ENCODE results near the gene ITGB8. TPM values are rescaled to one million over a fixed set of nuclear protein-coding genes. Genes with fewer than 3 reads are reported as not detected.
A peak's percentile ranks its signal among the peaks of the same experiment; 100 is the strongest.
"Not testable (repeated sequence)": the region's sequence is repeated elsewhere in the genome, so short reads cannot be mapped to it uniquely, and the experiment has no call there.

The ITGB8 gene
- total RNA-seq, 2 donors from 2014 or later, result 0.05 to 0.26 TPM

DNA sequence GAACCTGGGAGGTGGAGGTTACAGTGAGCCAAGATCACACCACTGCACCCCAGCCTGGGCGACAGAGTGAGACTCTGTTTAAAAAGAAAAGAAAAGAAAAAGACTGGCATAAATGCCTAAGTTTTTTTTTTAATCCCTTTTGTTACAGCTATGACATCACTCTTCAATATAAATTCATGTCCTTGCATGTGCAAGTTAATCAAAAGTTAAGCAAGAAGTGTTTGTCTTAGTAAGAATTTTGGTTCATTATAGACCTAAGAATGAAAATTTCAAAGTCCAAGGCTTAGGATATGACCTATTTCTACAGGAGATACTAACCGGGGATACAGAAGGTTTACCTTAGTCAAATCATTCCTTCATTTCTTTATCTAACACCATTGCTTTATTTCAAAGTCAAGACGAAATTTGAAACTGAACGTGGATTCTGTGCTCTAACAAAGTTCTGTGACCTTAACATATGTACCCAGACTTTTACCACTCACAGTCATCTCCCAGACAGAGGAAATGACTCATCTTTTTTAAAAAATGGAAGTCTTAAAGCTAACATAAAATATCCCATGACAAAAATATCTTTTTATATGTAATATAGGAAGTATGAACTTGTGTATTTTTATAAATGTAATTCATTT lies 29.3 kb upstream of the ITGB8 start:
- Mint-ChIP-seq H3K4me1 (no peaks in the 10 kb centered on the region), H3K9me3 (no peaks in the 10 kb centered on the region)

DNA sequence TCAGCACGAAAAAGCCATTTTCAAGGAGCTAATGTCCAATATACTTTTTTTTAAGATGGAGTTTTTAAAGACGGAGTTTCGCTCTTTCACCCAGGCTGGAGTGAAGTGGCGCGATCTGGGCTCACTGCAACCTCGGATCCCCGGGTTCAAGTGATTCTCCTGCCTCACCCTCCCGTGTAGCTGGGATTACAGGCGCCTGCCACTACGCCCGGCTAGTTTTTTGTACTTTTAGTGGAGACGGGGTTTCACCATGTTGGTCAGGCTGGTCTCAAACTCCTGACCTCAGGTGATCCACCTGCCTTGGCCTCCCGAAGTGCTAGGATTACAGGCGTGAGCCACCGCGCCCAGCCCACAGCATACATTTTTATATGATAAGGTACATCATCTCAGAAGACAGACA lies 28.4 kb upstream of the ITGB8 start:
- not testable (repeated sequence) for H3K4me1 Mint-ChIP-seq; H3K27ac Mint-ChIP-seq; H3K27me3 Mint-ChIP-seq; ATAC-seq (replicated peaks); H3K9me3 Mint-ChIP-seq; H3K4me3 Mint-ChIP-seq; H3K36me3 Mint-ChIP-seq (ENCODE audit: low read depth)

More for the DNA sequence above, 29.3 kb upstream of the ITGB8 start:
- Mint-ChIP-seq H3K4me3 (no peak overlapping the region), H3K27ac (no peak overlapping the region), H3K27me3 (no peaks in the 10 kb centered on the region), H3K36me3 (ENCODE audit: low read depth) (no peaks in the 10 kb centered on the region)
- ATAC-seq (replicated peaks), result peak; percentile 40

DNA sequence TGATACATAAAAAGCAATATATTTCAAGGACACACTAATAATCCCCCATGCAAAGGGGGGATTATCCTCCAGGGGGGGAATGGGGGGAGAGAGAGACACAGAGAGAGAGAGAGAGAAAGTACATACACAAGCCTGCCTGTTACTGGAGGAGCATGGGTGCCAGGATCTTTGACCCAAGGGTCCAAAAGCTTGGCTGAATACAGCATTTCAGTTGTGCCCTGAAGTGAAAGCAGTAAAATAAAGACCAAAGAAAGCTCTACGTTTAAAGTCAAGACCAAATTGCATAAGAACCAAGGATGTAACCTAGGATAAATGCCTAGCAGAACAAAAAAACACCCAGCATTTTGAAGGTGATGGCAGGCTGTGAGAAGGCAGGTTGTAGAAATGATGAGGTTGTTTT lies 27.8 kb upstream of the ITGB8 start:
- H3K27me3 Mint-ChIP-seq, result no peaks in the 10 kb centered on the region
- no peak overlapping the region for H3K4me3 Mint-ChIP-seq
- H3K9me3 Mint-ChIP-seq, result no peaks in the 10 kb centered on the region
- no peaks in the 10 kb centered on the region for H3K36me3 Mint-ChIP-seq (ENCODE audit: low read depth)
- ATAC-seq (replicated peaks), result no peak
- H3K4me1 Mint-ChIP-seq, result no peaks in the 10 kb centered on the region
- H3K27ac Mint-ChIP-seq, result no peak overlapping the region

DNA sequence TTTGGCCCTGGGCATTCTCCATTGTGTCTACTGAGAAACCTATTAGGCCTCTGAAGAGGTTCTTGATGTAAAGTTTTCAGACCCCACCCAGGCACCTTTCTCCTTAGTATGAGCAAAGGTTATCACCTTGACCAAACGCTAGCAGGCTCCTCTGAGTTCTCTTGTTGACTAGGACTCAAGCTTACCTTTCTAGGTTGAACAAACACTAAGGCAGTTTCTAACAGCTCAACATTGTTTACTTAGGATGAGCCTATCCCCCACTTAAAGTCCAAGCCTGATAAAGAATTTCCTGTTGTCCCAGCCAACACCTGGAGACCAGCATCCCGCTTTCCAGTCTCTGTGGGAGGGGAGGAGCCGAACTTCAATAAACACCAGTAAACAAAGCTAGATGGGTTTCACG lies 26.3 kb upstream of the ITGB8 start:
- H3K4me1 Mint-ChIP-seq, result no peaks in the 10 kb centered on the region
- no peaks in the 10 kb centered on the region for H3K27me3 Mint-ChIP-seq
- H3K36me3 Mint-ChIP-seq (ENCODE audit: low read depth), result no peaks in the 10 kb centered on the region
- H3K4me3 Mint-ChIP-seq, result no peak overlapping the region
- no peak for ATAC-seq (replicated peaks)
- no peak overlapping the region for H3K27ac Mint-ChIP-seq
- H3K9me3 Mint-ChIP-seq, result no peaks in the 10 kb centered on the region

DNA sequence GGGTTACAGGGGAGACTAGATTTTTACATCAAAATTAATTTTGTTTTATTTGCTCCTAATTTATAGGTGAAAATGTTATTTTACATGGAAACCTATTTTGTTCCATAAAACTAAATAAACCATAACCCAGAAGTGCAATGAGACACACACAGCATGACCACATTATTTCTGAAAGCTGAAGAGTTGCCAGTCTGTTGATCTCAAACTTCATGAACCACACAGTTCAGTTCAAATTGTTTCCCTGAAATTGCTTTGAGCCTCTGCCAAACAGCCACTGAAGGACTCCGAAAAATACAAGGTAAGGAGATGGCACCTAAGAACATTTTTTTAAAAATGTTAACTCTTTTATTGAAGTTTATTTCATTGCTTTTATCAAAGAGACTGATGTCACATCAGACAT lies 25.0 kb upstream of the ITGB8 start:
- Mint-ChIP-seq H3K27ac (no peak overlapping the region), H3K36me3 (ENCODE audit: low read depth) (no peaks in the 10 kb centered on the region), H3K27me3 (no peaks in the 10 kb centered on the region), H3K4me1 (no peaks in the 10 kb centered on the region), H3K4me3 (no peak overlapping the region), H3K9me3 (no peaks in the 10 kb centered on the region)
- no peak for ATAC-seq (replicated peaks)

DNA sequence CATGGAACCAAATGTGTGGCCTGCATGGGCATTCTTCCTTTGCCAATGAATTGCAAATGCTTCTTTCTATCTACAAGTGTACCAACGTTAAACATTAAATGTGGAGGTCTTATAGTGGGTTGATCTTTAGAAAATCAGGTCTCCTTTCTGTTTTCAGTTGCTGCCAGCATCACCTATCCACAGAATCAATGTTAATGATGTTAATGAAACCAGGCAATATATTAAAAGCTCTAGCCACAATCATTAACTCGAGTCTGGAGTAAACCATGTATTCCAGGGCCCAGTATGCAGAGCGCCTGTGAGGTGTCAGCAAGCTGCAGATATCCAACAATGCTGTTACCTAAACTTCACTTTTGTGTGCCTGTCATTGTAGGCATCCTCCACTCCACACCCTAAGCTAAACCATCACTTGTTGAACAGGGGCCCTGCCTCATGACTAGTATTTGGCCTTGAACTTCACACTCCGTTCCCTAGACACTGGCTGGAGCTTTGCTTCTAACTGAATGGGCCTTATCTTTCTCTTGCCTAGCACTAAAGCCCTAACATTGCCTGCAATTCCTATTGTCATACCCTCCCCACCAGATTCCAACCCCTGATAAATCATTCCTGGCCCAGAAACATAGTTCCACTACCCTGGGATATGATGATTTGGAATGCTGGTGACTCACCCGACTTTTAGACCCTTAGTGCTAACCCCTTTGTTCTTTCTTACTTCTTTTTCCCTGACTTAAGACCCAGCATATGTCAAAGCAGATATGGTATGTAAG lies 24.3 kb upstream of the ITGB8 start:
- Mint-ChIP-seq H3K36me3 (ENCODE audit: low read depth) (no peaks in the 10 kb centered on the region), H3K4me3 (no peak overlapping the region), H3K4me1 (no peaks in the 10 kb centered on the region), H3K27me3 (no peaks in the 10 kb centered on the region), H3K27ac (no peak overlapping the region), H3K9me3 (no peaks in the 10 kb centered on the region)
- ATAC-seq (replicated peaks), result no peak

DNA sequence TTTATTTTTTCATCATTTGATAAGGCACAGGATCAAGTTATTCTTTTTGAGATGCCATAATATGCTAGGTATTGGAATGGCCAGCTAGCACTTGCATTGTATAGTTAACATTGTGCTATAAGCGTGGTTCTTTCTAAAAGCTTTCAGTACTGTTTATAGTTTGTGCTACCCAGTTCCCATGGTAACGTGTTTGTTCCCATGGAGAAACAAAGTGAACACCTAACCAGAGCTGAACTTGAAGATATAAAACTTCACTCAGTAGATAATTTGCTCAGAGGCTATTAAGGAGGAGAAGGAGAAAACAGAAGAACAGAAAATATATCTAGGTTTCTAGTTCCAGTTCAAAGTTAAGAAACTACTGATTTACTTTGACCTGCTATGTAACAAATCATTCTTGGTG lies 23.6 kb upstream of the ITGB8 start:
- Mint-ChIP-seq H3K27me3 (no peaks in the 10 kb centered on the region), H3K36me3 (ENCODE audit: low read depth) (no peaks in the 10 kb centered on the region), H3K4me1 (no peaks in the 10 kb centered on the region), H3K9me3 (no peaks in the 10 kb centered on the region), H3K27ac (no peak overlapping the region), H3K4me3 (no peak overlapping the region)
- no peak for ATAC-seq (replicated peaks)

DNA sequence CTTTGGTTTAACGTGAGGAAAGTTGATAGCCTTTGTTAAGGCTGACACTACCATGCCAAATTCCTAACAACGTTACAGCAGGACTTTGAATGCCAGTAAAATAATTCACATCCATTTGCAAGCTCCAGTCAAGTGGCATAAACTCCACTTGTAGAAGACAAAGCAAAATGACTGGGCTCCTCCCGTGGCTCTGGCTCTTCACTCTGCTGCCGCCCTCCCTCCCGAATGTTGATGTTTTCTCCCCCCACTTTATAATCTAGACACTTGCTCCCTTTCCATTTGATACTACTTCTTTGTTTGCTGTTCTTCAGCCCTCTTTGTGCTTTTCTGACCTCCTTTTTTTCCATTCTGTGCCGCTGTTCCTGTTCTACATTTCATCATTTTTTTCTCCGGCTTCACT lies 22.8 kb upstream of the ITGB8 start:
- H3K4me3 Mint-ChIP-seq, result no peak overlapping the region
- no peak overlapping the region for H3K27ac Mint-ChIP-seq
- no peaks in the 10 kb centered on the region for H3K27me3 Mint-ChIP-seq
- H3K4me1 Mint-ChIP-seq, result no peaks in the 10 kb centered on the region
- H3K9me3 Mint-ChIP-seq, result no peaks in the 10 kb centered on the region
- H3K36me3 Mint-ChIP-seq (ENCODE audit: low read depth), result no peaks in the 10 kb centered on the region
- no peak for ATAC-seq (replicated peaks)

DNA sequence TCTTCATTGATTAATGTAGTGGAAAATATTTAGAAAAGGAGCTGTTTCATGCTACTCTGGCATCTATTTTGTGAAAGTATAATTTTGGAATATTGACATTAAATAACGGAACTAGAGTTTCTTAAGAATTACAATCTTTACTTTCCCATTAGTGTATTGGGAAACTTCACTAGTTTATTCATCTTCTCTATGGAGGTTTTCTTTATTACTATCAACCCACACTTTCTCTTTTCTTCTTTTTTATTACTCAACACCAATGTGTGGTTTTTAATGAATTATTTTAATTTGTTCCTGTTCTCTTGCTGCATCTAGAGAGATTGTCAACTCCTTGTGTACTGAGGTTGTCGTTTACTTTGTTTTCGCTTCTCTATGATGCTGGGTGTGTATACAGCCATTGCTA lies 20.4 kb upstream of the ITGB8 start:
- Mint-ChIP-seq H3K27me3 (no peaks in the 10 kb centered on the region), H3K27ac (no peak overlapping the region), H3K9me3 (no peaks in the 10 kb centered on the region), H3K4me3 (no peak overlapping the region), H3K36me3 (ENCODE audit: low read depth) (no peaks in the 10 kb centered on the region), H3K4me1 (no peaks in the 10 kb centered on the region)
- ATAC-seq (replicated peaks), result no peak

DNA sequence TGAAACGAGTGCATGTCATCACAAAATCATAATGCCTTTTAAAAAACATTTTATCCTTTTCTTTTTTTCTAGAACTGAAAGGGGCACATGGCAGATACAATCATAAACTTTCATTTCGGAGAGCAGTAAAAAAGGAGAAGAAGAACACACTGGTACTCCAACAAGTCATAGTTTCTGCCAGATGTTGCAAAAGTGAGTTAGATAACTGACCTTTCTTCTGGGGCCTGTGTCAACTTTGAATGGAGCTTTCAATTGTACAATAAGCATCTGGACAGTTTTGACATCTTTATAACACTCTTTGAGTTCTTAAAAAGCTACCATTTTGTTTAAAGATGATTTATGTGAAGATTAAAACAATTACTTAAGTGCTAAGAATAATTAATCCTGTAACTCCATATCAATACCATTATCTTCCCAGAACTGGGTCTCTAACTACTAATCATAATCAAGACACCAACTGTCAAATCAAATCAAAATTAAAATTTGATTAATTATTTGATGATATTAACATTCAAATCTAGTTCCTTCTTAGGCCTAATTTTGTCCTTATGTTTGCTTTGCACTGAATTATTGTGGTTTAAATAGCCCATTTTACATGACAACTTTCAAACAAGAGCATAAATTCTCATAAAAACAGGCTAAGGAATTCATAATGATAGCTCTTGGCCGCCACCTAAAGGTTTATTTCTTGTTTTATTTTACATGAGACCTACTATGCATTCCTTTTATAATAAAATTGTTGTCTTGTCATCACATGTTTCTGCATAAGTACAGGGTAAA lies 19.5 kb upstream of the ITGB8 start:
- H3K27me3 Mint-ChIP-seq, result no peaks in the 10 kb centered on the region
- H3K9me3 Mint-ChIP-seq, result no peaks in the 10 kb centered on the region
- ATAC-seq (replicated peaks), result no peak
- H3K36me3 Mint-ChIP-seq (ENCODE audit: low read depth), result no peaks in the 10 kb centered on the region
- H3K4me1 Mint-ChIP-seq, result no peaks in the 10 kb centered on the region
- H3K4me3 Mint-ChIP-seq, result no peak overlapping the region
- H3K27ac Mint-ChIP-seq, result no peak overlapping the region

DNA sequence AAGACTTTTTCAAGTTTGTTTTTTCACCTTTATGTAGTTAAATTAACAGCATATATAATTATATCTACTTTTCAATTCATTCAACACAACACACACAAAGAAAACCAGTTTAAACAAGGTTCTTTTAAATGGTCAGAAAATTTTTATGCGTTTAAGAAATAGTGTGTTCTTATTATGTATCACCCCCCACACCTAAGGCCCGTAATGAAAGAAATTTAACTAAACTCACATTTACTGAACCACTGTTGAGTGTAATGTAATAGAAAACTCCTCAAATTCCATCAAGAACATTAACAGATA lies 19.0 kb upstream of the ITGB8 start:
- ATAC-seq (replicated peaks), result no peak
- no peaks in the 10 kb centered on the region for H3K4me1 Mint-ChIP-seq

DNA sequence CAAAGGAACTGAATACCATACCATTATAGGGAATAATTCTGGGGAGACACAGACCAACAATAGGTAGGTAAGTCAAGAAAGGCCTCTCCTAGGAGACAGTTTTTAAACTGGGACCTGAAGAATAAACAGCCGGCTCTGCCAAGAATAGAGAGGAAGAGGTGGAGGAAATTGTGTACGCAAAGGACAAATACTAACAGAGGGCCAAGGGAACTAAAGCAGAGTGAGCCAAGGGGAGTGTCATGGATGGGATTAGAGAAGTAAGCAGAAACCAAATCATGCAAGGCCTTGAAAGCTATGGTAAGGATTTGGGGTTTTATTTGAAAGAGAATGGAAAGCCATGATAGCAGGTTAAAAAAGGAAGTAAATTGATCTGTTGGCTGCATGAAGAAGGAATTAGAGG lies 18.1 kb upstream of the ITGB8 start:
- no peaks in the 10 kb centered on the region for H3K36me3 Mint-ChIP-seq (ENCODE audit: low read depth)
- H3K27me3 Mint-ChIP-seq, result no peaks in the 10 kb centered on the region

More for the DNA sequence above, 19.0 kb upstream of the ITGB8 start:
- H3K27me3 Mint-ChIP-seq, result no peaks in the 10 kb centered on the region
- no peak overlapping the region for H3K4me3 Mint-ChIP-seq
- no peaks in the 10 kb centered on the region for H3K9me3 Mint-ChIP-seq
- H3K27ac Mint-ChIP-seq, result no peak overlapping the region
- no peaks in the 10 kb centered on the region for H3K36me3 Mint-ChIP-seq (ENCODE audit: low read depth)

DNA sequence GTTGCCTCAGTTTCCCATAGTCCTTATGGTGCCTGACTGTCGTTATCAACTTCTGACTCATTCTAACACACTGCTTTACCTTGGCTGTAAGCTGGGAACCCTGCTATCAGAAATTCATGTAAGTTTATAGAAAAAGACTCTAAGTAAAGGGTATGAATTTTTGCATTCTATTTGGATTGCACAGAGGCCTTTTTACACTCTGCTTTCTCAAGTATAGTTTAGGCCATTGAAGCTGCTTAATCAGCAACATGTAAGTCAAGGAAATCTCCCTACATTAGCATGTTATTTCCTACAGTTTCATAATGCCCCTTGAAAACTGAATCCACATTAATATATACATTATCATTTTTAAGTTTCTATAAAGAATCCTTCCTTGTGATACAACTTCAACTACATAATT lies 17.1 kb upstream of the ITGB8 start:
- H3K27me3 Mint-ChIP-seq, result no peaks in the 10 kb centered on the region
- H3K27ac Mint-ChIP-seq, result no peak overlapping the region

More for the DNA sequence above, 18.1 kb upstream of the ITGB8 start:
- ATAC-seq (replicated peaks), result no peak
- no peak overlapping the region for H3K27ac Mint-ChIP-seq
- H3K4me1 Mint-ChIP-seq, result no peaks in the 10 kb centered on the region
- no peaks in the 10 kb centered on the region for H3K9me3 Mint-ChIP-seq
- H3K4me3 Mint-ChIP-seq, result no peak overlapping the region

DNA sequence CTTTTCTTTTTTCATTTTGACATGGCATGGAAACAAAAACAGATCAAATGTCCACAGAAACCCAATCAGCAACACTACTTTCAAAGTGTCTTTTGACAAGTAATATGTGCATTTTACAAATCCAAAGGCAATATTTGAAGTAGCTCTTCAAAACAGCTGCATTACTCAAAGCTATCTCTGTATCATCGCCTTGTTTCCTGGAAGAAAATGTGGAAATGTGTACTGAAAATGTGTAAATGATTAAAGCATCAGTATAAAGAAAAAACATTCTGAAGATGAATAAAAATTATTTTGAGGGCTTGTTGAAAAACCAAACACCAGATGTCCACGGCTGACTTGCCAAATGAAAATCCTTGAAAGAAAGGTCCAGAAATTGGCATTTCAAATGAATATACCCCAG lies 16.5 kb upstream of the ITGB8 start:
- no peak for ATAC-seq (replicated peaks)
- H3K4me3 Mint-ChIP-seq, result no peak overlapping the region
- no peaks in the 10 kb centered on the region for H3K4me1 Mint-ChIP-seq
- no peak overlapping the region for H3K27ac Mint-ChIP-seq
- H3K27me3 Mint-ChIP-seq, result no peaks in the 10 kb centered on the region
- H3K9me3 Mint-ChIP-seq, result no peaks in the 10 kb centered on the region
- no peaks in the 10 kb centered on the region for H3K36me3 Mint-ChIP-seq (ENCODE audit: low read depth)

More for the DNA sequence above, 17.1 kb upstream of the ITGB8 start:
- Mint-ChIP-seq H3K9me3 (no peaks in the 10 kb centered on the region), H3K4me3 (no peak overlapping the region), H3K36me3 (ENCODE audit: low read depth) (no peaks in the 10 kb centered on the region), H3K4me1 (no peaks in the 10 kb centered on the region)
- ATAC-seq (replicated peaks), result no peak

DNA sequence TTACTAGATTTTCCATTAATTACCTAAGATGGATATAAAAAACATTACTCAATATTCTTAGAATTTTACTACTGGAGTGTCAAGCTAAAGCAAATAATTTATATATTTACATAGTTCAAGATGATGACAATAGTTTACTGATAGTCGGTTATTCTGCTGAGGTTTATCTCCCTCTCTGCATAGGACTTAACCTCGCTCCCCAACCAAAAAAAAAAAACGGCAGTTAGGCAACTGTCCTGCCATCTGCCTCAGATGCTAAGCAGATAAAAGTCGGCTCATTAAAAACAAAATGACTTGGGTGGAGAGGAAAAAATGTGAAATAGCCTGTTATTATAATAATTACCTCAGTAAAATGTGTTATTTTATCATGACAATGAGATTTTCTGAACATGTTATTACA lies 14.0 kb upstream of the ITGB8 start:
- Mint-ChIP-seq H3K4me1 (no peaks in the 10 kb centered on the region), H3K9me3 (no peaks in the 10 kb centered on the region), H3K27ac (no peak overlapping the region), H3K4me3 (no peak overlapping the region), H3K27me3 (no peaks in the 10 kb centered on the region), H3K36me3 (ENCODE audit: low read depth) (no peaks in the 10 kb centered on the region)
- no peak for ATAC-seq (replicated peaks)
